WI38 (cell line): ENCODE data around the gene CD68.

Experiments
- H3K4me3 ChIP-seq: 2 replicates; pipeline ENCODE4 v1.5.1; 2011; ENCODE audit warnings: low read depth, mild to moderate bottlenecking, control low read depth, low read length
- TF ChIP-seq, protein P1 (sequence below): IDR thresholded peaks from 2 replicates; pipeline ENCODE4 v1.5.1; 2012; ENCODE audit warnings: low read depth, mild to moderate bottlenecking, control low read depth, low read length

Gene CD68, protein sequence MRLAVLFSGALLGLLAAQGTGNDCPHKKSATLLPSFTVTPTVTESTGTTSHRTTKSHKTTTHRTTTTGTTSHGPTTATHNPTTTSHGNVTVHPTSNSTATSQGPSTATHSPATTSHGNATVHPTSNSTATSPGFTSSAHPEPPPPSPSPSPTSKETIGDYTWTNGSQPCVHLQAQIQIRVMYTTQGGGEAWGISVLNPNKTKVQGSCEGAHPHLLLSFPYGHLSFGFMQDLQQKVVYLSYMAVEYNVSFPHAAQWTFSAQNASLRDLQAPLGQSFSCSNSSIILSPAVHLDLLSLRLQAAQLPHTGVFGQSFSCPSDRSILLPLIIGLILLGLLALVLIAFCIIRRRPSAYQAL

DNA sequence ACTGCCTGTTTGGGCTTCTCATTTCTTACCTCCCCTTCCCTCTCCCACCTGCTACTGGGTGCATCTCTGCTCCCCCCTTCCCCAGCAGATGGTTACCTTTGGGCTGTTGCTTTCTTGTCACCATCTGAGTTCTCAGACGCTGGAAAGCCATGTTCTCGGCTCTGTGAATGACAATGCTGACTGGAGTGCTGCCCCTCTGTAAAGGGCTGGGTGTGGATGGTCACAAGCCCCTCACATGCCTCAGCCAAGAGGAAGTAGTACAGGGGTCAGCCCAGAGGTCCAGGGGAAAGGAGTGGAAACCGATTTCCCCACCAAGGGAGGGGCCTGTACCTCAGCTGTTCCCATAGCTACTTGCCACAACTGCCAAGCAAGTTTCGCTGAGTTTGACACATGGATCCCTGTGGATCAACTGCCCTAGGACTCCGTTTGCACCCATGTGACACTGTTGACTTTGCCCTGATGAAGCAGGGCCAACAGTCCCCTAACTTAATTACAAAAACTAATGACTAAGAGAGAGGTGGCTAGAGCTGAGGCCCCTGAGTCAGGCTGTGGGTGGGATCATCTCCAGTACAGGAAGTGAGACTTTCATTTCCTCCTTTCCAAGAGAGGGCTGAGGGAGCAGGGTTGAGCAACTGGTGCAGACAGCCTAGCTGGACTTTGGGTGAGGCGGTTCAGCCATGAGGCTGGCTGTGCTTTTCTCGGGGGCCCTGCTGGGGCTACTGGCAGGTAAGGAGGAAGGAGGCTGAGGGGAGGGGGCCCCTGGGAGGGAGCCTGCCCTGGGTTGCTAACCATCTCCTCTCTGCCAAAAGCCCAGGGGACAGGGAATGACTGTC lies at the start of gene CD68:
Gene CD68 (plus strand): TSS at position 638 of the 833 bp plus-strand sequence. CDS start 40 bp downstream, at position 678.
- TF ChIP-seq, protein P1, sequence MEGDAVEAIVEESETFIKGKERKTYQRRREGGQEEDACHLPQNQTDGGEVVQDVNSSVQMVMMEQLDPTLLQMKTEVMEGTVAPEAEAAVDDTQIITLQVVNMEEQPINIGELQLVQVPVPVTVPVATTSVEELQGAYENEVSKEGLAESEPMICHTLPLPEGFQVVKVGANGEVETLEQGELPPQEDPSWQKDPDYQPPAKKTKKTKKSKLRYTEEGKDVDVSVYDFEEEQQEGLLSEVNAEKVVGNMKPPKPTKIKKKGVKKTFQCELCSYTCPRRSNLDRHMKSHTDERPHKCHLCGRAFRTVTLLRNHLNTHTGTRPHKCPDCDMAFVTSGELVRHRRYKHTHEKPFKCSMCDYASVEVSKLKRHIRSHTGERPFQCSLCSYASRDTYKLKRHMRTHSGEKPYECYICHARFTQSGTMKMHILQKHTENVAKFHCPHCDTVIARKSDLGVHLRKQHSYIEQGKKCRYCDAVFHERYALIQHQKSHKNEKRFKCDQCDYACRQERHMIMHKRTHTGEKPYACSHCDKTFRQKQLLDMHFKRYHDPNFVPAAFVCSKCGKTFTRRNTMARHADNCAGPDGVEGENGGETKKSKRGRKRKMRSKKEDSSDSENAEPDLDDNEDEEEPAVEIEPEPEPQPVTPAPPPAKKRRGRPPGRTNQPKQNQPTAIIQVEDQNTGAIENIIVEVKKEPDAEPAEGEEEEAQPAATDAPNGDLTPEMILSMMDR = no peak

DNA sequence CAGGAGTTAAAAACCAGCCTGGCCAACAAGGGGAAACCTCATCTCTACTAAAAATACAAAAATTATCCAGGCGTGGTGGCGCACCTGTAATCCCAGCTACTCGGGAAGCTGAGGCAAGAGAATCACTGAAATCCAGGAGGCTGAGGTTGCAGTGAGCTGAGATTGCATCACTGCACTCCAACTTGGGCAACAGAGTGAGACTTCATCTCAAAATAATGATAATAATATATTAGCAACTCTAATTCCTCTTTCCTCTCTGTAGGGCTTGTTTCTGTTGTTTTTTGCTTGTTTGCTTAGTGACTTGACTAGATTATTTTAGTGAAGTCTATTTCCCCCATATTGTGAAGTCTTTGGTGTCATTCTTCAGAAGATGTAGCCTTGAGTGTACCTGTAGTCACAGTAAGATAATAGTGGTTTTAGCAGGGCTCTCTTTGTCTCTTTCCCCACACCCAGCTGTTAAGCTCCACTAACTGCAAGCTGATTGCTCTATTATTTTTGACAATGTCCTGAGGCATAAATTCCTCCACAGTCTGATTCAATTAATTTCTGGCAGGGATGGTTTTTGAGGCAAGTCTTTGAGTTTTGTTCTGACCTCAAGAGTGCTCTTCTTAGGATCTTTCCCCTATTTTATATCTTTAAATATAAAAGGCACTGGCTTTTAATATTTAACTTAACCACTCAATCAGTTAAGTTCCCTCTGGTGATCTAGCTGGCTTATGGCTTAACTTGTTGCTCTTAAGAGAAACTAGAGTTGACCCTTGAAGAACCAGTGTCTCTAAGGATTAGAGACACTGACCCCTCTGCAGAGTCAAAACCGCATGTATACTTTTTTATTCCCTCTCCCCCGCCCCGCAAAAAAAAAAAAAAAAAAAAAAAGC lies 49.2 kb upstream of the CD68 start:
- H3K4me3 ChIP-seq = no peak overlapping the region

More for the DNA sequence above, at the start of gene CD68:
- peak within 1 kb of the TSS; percentile 36 for H3K4me3 ChIP-seq

DNA sequence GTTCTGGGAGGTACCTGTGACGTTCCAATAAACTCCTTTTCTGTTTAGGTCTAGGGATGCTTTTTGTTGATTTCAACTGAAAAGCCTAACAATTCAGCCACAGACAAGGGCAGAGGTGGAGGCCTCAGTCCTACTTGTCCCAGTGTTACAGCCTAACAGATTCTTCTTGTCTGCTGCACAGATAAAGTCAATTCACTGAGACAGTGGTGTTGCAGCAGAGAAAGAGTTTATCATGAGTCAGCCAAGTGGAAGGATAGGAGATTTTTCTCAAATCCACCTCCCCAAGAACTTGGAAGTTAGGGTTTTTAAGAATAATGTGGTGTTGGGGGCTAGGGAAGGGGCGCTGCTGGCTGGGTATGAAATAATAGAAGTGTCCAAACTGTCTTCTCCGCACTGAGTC lies 41.4 kb upstream of the CD68 start:
- H3K4me3 ChIP-seq = no peak overlapping the region
- TF ChIP-seq, protein P1 = no peak

More for the DNA sequence above, 49.2 kb upstream of the CD68 start:
- TF ChIP-seq, protein P1 = no peak

DNA sequence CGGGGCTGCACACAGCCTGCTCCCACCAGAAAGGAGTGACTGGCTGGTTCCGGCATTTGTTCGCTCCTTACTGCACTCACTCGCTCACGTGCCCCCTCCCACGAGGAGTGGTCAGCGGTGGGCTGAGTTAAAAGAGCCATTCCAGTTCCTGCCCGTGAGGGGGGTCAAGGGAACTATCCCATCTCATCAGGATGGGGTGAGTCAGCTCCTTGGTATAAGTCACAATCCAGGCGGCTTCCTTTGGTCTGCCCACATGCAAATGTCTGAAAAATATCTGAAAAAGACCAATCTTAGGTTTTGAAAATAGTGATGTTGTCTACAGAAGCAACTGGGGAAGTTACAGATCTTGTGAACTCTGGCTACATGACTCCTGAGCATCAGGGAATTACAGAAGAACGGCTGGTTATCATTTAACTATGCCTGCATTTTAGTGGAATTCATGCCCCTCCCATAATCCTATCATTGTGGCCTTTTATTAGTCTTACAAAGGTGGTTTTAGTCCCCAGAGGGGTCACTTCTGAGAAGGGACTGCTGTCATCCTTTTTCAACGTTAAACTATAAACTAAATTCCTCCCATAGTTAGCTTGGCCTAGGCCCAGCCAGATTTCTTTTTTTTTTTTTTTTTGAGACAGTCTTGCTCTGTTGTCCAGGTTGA lies 40.4 kb upstream of the CD68 start:
- H3K4me3 ChIP-seq = no peak overlapping the region
- TF ChIP-seq, protein P1 = no peak

DNA sequence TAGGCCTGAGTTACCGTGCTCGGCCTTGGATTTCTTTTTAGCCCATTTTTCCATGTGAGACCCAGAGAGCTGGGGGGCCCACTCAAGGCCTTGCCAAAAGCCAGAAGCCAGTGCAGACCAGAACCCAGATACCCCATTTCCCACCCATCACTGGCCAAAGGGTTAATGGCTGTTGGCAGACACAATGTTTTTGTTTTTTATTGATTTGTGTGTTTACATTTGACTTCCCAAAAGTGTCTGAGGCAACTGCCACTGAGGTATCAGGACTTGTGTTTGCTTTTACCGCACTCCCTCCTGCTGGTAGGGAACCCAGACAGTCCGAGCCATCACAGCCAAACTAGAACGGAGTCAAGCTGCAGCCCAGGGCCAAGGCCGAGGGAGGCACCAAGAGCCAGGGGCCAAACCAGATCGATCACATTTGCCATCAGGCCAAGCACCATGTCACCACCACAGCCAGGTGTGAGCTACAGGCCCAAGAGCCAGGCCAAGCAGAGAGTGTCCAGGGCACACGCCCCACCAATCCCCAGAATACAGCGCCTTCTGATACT lies 38.3 kb upstream of the CD68 start:
- TF ChIP-seq, protein P1 = no peak
- H3K4me3 ChIP-seq = no peak overlapping the region

DNA sequence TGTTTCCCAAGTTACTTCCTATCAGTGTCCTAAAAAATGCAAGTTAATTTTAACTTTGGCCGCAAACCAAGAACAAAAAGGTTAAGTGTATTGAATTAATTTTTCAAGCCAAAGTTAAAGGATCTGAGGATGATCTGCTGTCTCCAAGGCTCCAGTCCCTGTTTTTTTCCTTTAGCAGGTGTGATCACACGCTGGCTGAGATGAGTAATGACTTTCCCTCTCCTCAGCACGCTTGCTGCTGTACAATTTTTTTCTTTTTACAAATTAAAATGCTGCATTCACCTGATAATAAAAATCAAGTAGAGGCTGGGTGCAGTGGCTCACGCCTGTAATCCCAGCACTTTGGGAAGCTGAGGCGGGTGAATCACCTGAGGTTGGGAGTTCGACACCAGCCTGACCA lies 34.5 kb upstream of the CD68 start:
- H3K4me3 ChIP-seq = no peak overlapping the region
- TF ChIP-seq, protein P1 = no peak
